Measurements from ENCODE around the gene DUSP9.

Gene DUSP9

DNA sequence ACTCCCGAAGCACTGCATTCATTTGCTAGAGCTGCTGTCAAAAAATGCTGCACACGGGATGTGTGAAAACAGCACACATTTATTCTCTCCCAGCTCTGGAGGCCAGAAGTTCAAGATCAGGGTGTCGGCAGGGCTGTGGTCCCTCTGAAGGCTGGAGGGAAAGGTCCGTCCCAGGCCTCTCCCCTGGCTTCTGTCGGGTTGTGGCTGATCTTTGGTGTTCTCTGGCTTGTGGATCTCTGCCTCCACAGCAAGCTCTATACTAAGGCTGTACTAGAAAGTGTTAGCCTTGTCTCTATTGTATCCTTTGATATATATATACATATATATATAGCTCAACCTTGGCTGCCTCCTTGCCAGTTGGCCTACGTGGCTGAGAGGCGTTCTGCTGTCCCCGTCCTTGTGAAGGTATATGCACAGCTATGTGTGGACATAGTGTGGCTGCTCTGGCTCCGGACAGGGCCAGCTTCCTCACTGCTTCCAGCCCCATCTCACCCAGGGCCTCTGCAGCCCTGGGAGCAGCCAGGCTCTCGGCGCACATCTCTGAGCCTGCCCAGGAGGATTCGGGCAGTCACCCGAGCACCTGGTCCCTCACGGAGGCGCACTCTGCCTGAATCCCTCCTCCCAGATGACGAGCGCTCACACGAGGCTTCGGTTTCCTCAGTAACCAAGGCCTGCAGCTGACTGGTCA is 15.0 kb upstream of the DUSP9 start:
- TF ChIP-seq CTCF (IDR thresholded peaks at IDR 0.05; ENCODE audit: borderline replicate concordance, control extremely low read depth, extremely low read depth, insufficient read depth, missing control alignments), result no peak
- in situ Hi-C loops (cut with MboI; ENCODE audit: low sequenced_read_pairs, unreplicated experiment), result no loop called here
- DNase-seq (ENCODE audit: low spot score), result no peak

GRCh38 chrX:153632595-153632946 is 14.4 kb upstream of the DUSP9 start:
- DNase-seq (ENCODE audit: low spot score), result no peak
- TF ChIP-seq CTCF (IDR thresholded peaks at IDR 0.05; ENCODE audit: borderline replicate concordance, control extremely low read depth, extremely low read depth, insufficient read depth, missing control alignments), result no peak
- in situ Hi-C loops (cut with MboI; ENCODE audit: low sequenced_read_pairs, unreplicated experiment), result no loop called here

- in situ Hi-C loops (cut with MboI; ENCODE audit: low sequenced_read_pairs, unreplicated experiment), result no loop called here
- DNase-seq (ENCODE audit: low spot score), result no peak
- TF ChIP-seq CTCF (IDR thresholded peaks at IDR 0.05; ENCODE audit: borderline replicate concordance, control extremely low read depth, extremely low read depth, insufficient read depth, missing control alignments), result no peak
Measured at GRCh38 chrX:153633048-153633447, 14.0 kb upstream of the DUSP9 start.

GRCh38 chrX:153633607-153634180 is 13.3 kb upstream of the DUSP9 start:
- TF ChIP-seq CTCF (IDR thresholded peaks at IDR 0.05; ENCODE audit: borderline replicate concordance, control extremely low read depth, extremely low read depth, insufficient read depth, missing control alignments), result no peak
- in situ Hi-C loops (cut with MboI; ENCODE audit: low sequenced_read_pairs, unreplicated experiment), result no loop called here

GRCh38 chrX:153634236-153634635 is 12.8 kb upstream of the DUSP9 start:
- TF ChIP-seq CTCF (IDR thresholded peaks at IDR 0.05; ENCODE audit: borderline replicate concordance, control extremely low read depth, extremely low read depth, insufficient read depth, missing control alignments), result no peak
- in situ Hi-C loops (cut with MboI; ENCODE audit: low sequenced_read_pairs, unreplicated experiment), result no loop called here
- no peak for DNase-seq (ENCODE audit: low spot score)

More at GRCh38 chrX:153633607-153634180, 13.3 kb upstream of the DUSP9 start:
- DNase-seq (ENCODE audit: low spot score), result no peak

- in situ Hi-C loops (cut with MboI; ENCODE audit: low sequenced_read_pairs, unreplicated experiment), result no loop called here
- no peak for DNase-seq (ENCODE audit: low spot score)
- no peak for TF ChIP-seq CTCF (IDR thresholded peaks at IDR 0.05; ENCODE audit: borderline replicate concordance, control extremely low read depth, extremely low read depth, insufficient read depth, missing control alignments)
Measured at GRCh38 chrX:153634832-153635231, 12.2 kb upstream of the DUSP9 start.

Data from GM13976 (cell line).